SU-DHL-6 (cell line): ENCODE measurements around the gene CRMP1.

Experiments
- H2AFZ ChIP-seq: fragments of 200-600 bp; sonication (generic); 2 replicates; pipeline ENCODE4 v1.6.1; 2014; ENCODE audit warnings: low read depth, mild to moderate bottlenecking, moderate library complexity, mixed read lengths, antibody characterized with exemption, low read length; ENCODE audit not compliant: severe bottlenecking
- H3F3A ChIP-seq: fragments of 200-600 bp; shearing (Covaris generic); 2 replicates; pipeline ENCODE4 v1.6.0; 2016; ENCODE audit warnings: antibody characterized with exemption, mild to moderate bottlenecking; ENCODE audit not compliant: insufficient read depth
- H3K27ac ChIP-seq: fragments of 200-600 bp; sonication (generic); 2 replicates; pipeline ENCODE4 v1.5.1; 2016; ENCODE audit warnings: low read depth, mild to moderate bottlenecking, low read length, moderate library complexity, mixed read lengths
- H3K27me3 ChIP-seq: fragments of 200-600 bp; sonication (generic), shearing (Covaris generic); 2 replicates; pipeline ENCODE4 v1.6.0; 2014; ENCODE audit warnings: mild to moderate bottlenecking, low read length
- H3K36me3 ChIP-seq: fragments of 200-600 bp; sonication (generic); 2 replicates; pipeline ENCODE4 v1.6.1; 2014; ENCODE audit warnings: mild to moderate bottlenecking, low read length, mixed read lengths
- H3K4me2 ChIP-seq: fragments of 300-600, 200-600 bp; shearing (Covaris generic), sonication (generic); 2 replicates; pipeline ENCODE4 v1.6.0; 2014; ENCODE audit warnings: low read length, low read depth, mild to moderate bottlenecking; ENCODE audit not compliant: poor library complexity, severe bottlenecking
- H3K4me3 ChIP-seq: fragments of 200-600 bp; sonication (generic); 2 replicates; pipeline ENCODE4 v1.5.1; 2014; ENCODE audit warnings: antibody characterized with exemption, low read length, mild to moderate bottlenecking, mixed read lengths; ENCODE audit not compliant: insufficient read depth, poor library complexity, severe bottlenecking
- H3K79me2 ChIP-seq: fragments of 200-600 bp; sonication (generic); 2 replicates; pipeline ENCODE4 v1.6.1; 2014; ENCODE audit warnings: mild to moderate bottlenecking, low read length, moderate library complexity; ENCODE audit not compliant: insufficient read depth
- H3K9ac ChIP-seq: fragments of 200-600 bp; sonication (generic); 2 replicates; pipeline ENCODE4 v1.7.0; 2014; ENCODE audit warnings: mild to moderate bottlenecking, low read length
- H3K9me2 ChIP-seq: fragments of 200-600 bp; sonication (generic); replicated peaks from 2 replicates; pipeline ENCODE4 v1.6.1; 2014; ENCODE audit warnings: low read length; ENCODE audit not compliant: insufficient read depth
- H3K9me3 ChIP-seq: fragments of 200-600 bp; sonication (generic); 2 replicates; pipeline ENCODE4 v1.6.1; 2014; ENCODE audit warnings: low read length, mixed read lengths; ENCODE audit not compliant: insufficient read depth
- H4K20me1 ChIP-seq: fragments of 200-600 bp; sonication (generic); 2 replicates; pipeline ENCODE4 v1.6.1; 2014; ENCODE audit warnings: low read depth, mild to moderate bottlenecking, antibody characterized with exemption, low read length, moderate library complexity, mixed read lengths
- CTCF ChIP-seq: fragments of 200-600 bp; sonication (generic); IDR thresholded peaks from one replicate; pipeline ENCODE4 v1.5.1; 2017; ENCODE audit warnings: antibody characterized with exemption, mild to moderate bottlenecking, low read length, moderate library complexity; ENCODE audit not compliant: insufficient read depth, poor library complexity, severe bottlenecking
- EZH2phosphoT487 ChIP-seq: fragments of 200-600 bp; sonication (generic), shearing (Covaris generic); conservative IDR thresholded peaks from 2 replicates; pipeline ENCODE4 v1.6.1; 2018; ENCODE audit warnings: mild to moderate bottlenecking, antibody characterized with exemption, low read length, moderate library complexity, mixed read lengths

Gene CRMP1

GRCh38 chr4:5924461-5925125 lies 31.7 kb upstream of the CRMP1 start:
- Histone ChIP-seq H3K4me2 (no peak overlapping the region), H3F3A (no peaks in the 10 kb centered on the region), H3K79me2 (no peaks in the 10 kb centered on the region), H3K9ac (no peak overlapping the region), H3K9me3 (no peaks in the 10 kb centered on the region), H3K36me3 (no peaks in the 10 kb centered on the region), H3K4me3 (no peak overlapping the region), H3K9me2 (no peaks in the 10 kb centered on the region), H3K27ac (no peak overlapping the region), H2AFZ (no peak overlapping the region), H3K27me3 (no peaks in the 10 kb centered on the region), H4K20me1 (no peaks in the 10 kb centered on the region)
- no peak for TF ChIP-seq EZH2phosphoT487
- TF ChIP-seq CTCF: no peak

- Histone ChIP-seq H4K20me1 (no peaks in the 10 kb centered on the region), H3K79me2 (no peaks in the 10 kb centered on the region), H3K4me2 (no peak overlapping the region), H3K27ac (no peak overlapping the region), H3K36me3 (no peaks in the 10 kb centered on the region), H3K4me3 (no peak overlapping the region), H3K9me2 (no peaks in the 10 kb centered on the region), H3K27me3 (no peaks in the 10 kb centered on the region), H2AFZ (no peak overlapping the region), H3K9me3 (no peaks in the 10 kb centered on the region), H3K9ac (no peak overlapping the region), H3F3A (no peaks in the 10 kb centered on the region)
- TF ChIP-seq EZH2phosphoT487: no peak
- TF ChIP-seq CTCF: no peak
Measured at GRCh38 chr4:5923376-5923775, 30.5 kb upstream of the CRMP1 start.

GRCh38 chr4:5922556-5922955 lies 29.7 kb upstream of the CRMP1 start:
- H3K4me3 ChIP-seq: no peak overlapping the region

More at GRCh38 chr4:5922556-5922955, 29.7 kb upstream of the CRMP1 start:
- Histone ChIP-seq H3K27me3 (no peaks in the 10 kb centered on the region), H3K9me3 (no peaks in the 10 kb centered on the region), H3K36me3 (no peaks in the 10 kb centered on the region), H3F3A (no peaks in the 10 kb centered on the region), H3K27ac (no peak overlapping the region), H3K9ac (no peak overlapping the region), H3K79me2 (no peaks in the 10 kb centered on the region), H3K4me2 (no peak overlapping the region), H3K9me2 (no peaks in the 10 kb centered on the region), H4K20me1 (no peaks in the 10 kb centered on the region), H2AFZ (no peak overlapping the region)
- no peak for TF ChIP-seq EZH2phosphoT487
- no peak for TF ChIP-seq CTCF
